Smooth muscle cell (in vitro differentiated cells): ENCODE data around the gene CIB2. TPM values are rescaled to one million over a fixed set of nuclear protein-coding genes. Genes with fewer than 3 reads are reported as not detected.

Experiments
- DNase-seq: peaks from one replicate; lab custom pipeline; 2025; ENCODE audit not compliant: unreplicated experiment; lab: John Stamatoyannopoulos, UW
- H2AFZ ChIP-seq: fragments of 200-600 bp; sonication (generic); 2 replicates; pipeline ENCODE4 v1.6.0; 2016; ENCODE audit warnings: antibody characterized with exemption, low read depth, mild to moderate bottlenecking
- H3F3A ChIP-seq: fragments of 200-600 bp; sonication (generic); 2 replicates; pipeline ENCODE4 v1.6.0; 2017; ENCODE audit warnings: antibody characterized with exemption, low read depth
- H3K27ac ChIP-seq: fragments of 200-600 bp; sonication (generic); 2 replicates; pipeline ENCODE4 v1.5.1; 2016; ENCODE audit warnings: low read depth, mild to moderate bottlenecking
- H3K27me3 ChIP-seq: fragments of 200-600 bp; sonication (generic); 2 replicates; pipeline ENCODE4 v1.6.1; 2016; ENCODE audit warnings: low read depth, mild to moderate bottlenecking
- H3K36me3 ChIP-seq: fragments of 200-600 bp; sonication (generic); 2 replicates; pipeline ENCODE4 v1.5.1; 2016; ENCODE audit warnings: low read depth
- H3K4me1 ChIP-seq: fragments of 200-600 bp; sonication (generic); 2 replicates; pipeline ENCODE4 v1.5.1; 2016; ENCODE audit warnings: low read depth
- H3K4me2 ChIP-seq: fragments of 200-600 bp; sonication (generic); 2 replicates; pipeline ENCODE4 v1.6.0; 2016; ENCODE audit warnings: mild to moderate bottlenecking
- H3K4me3 ChIP-seq: fragments of 200-600 bp; sonication (generic); 2 replicates; pipeline ENCODE4 v1.5.1; 2016; ENCODE audit warnings: mild to moderate bottlenecking
- H3K79me2 ChIP-seq: fragments of 200-600 bp; sonication (generic); 2 replicates; pipeline ENCODE4 v1.6.0; 2016; ENCODE audit warnings: low read depth, mild to moderate bottlenecking
- H3K9ac ChIP-seq: fragments of 200-600 bp; sonication (generic); 2 replicates; pipeline ENCODE4 v1.6.0; 2016; ENCODE audit warnings: low read depth
- H3K9me3 ChIP-seq: fragments of 200-600 bp; sonication (generic); replicated peaks from 2 replicates; pipeline ENCODE4 v1.5.1; 2016; ENCODE audit warnings: low read depth
- H4K20me1 ChIP-seq: fragments of 200-600 bp; sonication (generic); 2 replicates; pipeline ENCODE4 v1.6.0; 2016; ENCODE audit warnings: low read depth
- CTCF ChIP-seq: fragments of 200-600 bp; sonication (generic); IDR thresholded peaks from 2 replicates; pipeline ENCODE4 v1.5.1; 2017; ENCODE audit warnings: borderline replicate concordance, mild to moderate bottlenecking, antibody characterized with exemption; ENCODE audit not compliant: insufficient read depth, poor library complexity, severe bottlenecking
- WGBS: methylation state at CpG from one replicate; pipeline ENCODE4 v1.1.7; 2016; ENCODE audit warnings: low lambda C conversion rate; 5-methylcytosine and 5-hydroxymethylcytosine counted together
- polyA plus RNA-seq: library from polyadenylated mRNA; unstranded; fragments of >200 nt; fragmentation: Nextera tagmentation; extraction: Ambion mirVana; gene quantifications from 2 replicates; pipeline ENCODE4 v1.2.1, GENCODE V29; 2016
- total RNA-seq: library from RNA; depleted of rRNA; stranded (reverse); fragments of >200 nt; gene quantifications from 2 replicates; pipeline ENCODE4 v1.2.3, GENCODE V29; 2014

The CIB2 gene
- total and polyA plus RNA-seq, 2 experiments from 2014 or later, result 20.9 to 21.7 TPM

GRCh38 chr15:78083687-78084448 is 47.4 kb downstream of the CIB2 start:
- Histone ChIP-seq H3F3A (no peaks in the 10 kb centered on the region), H3K36me3 (no peaks in the 10 kb centered on the region), H3K9ac (no peak overlapping the region), H3K4me2 (no peak overlapping the region), H3K4me1 (no peaks in the 10 kb centered on the region), H3K79me2 (no peaks in the 10 kb centered on the region), H2AFZ (no peak overlapping the region), H3K27me3 (no peaks in the 10 kb centered on the region), H3K4me3 (no peak overlapping the region), H3K9me3 (no peaks in the 10 kb centered on the region), H4K20me1 (no peaks in the 10 kb centered on the region), H3K27ac (no peak overlapping the region)
- TF ChIP-seq CTCF, result no peak
- no peak for DNase-seq
- 92% methylated on average over 6 of the region's 6 CpGs for WGBS

- Histone ChIP-seq H3F3A (no peaks in the 10 kb centered on the region), H2AFZ (no peak overlapping the region), H3K36me3 (no peaks in the 10 kb centered on the region), H3K9ac (no peak overlapping the region), H3K4me3 (no peak overlapping the region), H4K20me1 (no peaks in the 10 kb centered on the region), H3K27me3 (no peaks in the 10 kb centered on the region), H3K9me3 (no peaks in the 10 kb centered on the region), H3K27ac (no peak overlapping the region), H3K4me2 (no peak overlapping the region), H3K79me2 (no peaks in the 10 kb centered on the region), H3K4me1 (no peaks in the 10 kb centered on the region)
- no peak for TF ChIP-seq CTCF
- no peak for DNase-seq
- WGBS, result 100% methylated on average over 2 of the region's 4 CpGs
These were observed 48.1 kb downstream of the CIB2 start for GRCh38 chr15:78083186-78083585.

- 80% methylated on average over 1 of the region's 1 CpG for WGBS
- no peaks in the 10 kb centered on the region for H3K27me3 ChIP-seq
- no peak overlapping the region for H3K27ac ChIP-seq
- H3K4me2 ChIP-seq, result no peak overlapping the region
- H2AFZ ChIP-seq, result no peak overlapping the region
- H3F3A ChIP-seq, result peaks cover 2% of the 10 kb centered on the region
- DNase-seq, result no peak
- TF ChIP-seq CTCF, result no peak
- H3K9ac ChIP-seq, result no peak overlapping the region
- H3K36me3 ChIP-seq, result no peaks in the 10 kb centered on the region
- no peaks in the 10 kb centered on the region for H4K20me1 ChIP-seq
- no peaks in the 10 kb centered on the region for H3K9me3 ChIP-seq
- H3K4me1 ChIP-seq, result no peaks in the 10 kb centered on the region
- no peaks in the 10 kb centered on the region for H3K79me2 ChIP-seq
- H3K4me3 ChIP-seq, result no peak overlapping the region
These were observed 48.5 kb downstream of the CIB2 start for GRCh38 chr15:78082743-78083110.
